ENCODE data around the gene PSMD1.
A peak's percentile ranks its signal among the peaks of the same experiment; 100 is the strongest.
"Not testable (repeated sequence)": the region's sequence is repeated elsewhere in the genome, so short reads cannot be mapped to it uniquely, and the experiment has no call there.

The PSMD1 gene

DNA sequence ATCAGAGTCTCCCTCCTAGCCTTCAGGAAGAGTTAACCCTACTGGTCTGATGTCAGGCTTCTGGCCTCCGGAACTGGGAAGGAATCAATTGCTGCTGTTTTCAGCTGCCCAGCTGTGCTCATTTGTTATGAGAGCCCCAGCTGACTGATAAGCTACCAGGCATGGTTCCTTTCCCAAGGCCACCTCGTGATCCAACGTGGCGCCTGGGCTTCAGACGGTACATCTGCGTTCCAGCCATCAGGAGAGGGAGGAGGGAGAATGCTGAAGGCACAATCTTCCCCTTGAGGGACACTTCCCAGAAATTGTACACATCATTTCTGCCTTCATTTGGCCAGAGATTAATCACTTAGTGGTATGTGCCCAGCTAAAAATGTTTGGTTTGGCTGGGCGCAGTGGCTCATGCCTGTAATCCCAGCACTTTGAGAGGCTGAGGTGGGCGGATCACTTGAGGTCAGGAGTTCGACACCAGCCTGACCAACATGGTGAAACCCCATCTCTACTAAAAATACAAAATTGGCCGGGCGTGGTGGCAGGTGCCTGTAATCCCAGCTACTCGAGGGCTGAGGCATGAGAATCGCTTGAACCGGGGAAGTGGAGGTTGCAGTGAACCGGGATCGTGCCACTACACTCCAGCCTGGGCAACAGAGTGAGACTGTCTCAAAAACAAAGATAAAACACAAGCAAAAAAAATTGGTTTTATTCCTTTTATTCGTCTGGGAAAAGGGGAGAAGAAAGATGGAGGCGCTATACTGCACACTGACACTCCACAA lies 131.3 kb downstream of the PSMD1 start:
- no peak for DNase-seq (ENCODE audit: low read depth)

DNA sequence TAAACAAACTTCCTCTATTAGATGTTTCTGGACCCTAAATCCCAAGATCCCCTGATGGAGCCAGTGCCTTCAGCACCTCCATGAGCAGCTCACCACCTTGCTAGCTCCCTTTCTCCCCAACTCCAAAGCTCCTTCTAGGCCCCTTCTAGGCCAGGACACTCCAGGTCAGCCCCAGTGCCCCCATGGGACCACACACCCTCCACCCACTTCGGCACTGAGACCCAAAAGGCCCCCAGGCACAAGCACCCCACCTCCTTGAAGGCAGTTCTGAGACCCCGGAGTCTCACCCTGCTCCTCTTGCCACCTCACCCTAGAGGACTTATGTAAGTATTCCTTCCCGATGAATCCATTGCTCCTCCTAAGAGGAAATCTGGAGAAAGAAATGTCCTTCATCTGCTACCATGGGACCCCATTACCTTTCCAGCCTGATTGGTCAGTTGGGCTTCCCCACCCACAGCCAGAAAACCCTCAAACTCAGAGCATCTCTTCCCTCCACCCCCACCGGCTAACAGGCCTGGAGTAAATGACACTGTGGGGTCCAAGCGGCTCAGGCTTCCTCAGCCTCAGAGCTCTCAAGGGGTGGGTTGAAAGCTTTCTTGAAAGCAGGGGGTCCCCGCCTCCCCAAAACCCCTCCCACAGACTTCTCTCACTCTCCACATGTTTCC lies 132.0 kb downstream of the PSMD1 start:
- DNase-seq (ENCODE audit: low read depth): no peak

DNA sequence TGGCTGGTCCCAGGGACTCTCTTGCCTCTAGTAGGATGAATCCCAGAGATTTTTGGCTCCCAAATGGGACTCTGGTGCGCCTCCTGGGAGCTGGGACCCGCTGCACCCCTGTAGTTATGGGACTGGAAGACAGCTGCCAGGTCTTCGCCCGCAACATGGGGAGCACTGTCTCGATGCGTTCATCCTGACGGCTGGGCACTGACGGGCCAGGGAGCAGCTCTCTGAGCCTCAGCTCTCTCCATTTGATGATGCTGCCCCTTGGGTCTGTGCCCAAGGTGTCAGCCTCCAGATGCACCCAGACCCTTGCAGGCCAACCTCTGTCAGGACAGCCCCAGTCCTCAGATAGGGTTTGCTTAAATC lies 132.5 kb downstream of the PSMD1 start:
- DNase-seq (ENCODE audit: low read depth): no peak

DNA sequence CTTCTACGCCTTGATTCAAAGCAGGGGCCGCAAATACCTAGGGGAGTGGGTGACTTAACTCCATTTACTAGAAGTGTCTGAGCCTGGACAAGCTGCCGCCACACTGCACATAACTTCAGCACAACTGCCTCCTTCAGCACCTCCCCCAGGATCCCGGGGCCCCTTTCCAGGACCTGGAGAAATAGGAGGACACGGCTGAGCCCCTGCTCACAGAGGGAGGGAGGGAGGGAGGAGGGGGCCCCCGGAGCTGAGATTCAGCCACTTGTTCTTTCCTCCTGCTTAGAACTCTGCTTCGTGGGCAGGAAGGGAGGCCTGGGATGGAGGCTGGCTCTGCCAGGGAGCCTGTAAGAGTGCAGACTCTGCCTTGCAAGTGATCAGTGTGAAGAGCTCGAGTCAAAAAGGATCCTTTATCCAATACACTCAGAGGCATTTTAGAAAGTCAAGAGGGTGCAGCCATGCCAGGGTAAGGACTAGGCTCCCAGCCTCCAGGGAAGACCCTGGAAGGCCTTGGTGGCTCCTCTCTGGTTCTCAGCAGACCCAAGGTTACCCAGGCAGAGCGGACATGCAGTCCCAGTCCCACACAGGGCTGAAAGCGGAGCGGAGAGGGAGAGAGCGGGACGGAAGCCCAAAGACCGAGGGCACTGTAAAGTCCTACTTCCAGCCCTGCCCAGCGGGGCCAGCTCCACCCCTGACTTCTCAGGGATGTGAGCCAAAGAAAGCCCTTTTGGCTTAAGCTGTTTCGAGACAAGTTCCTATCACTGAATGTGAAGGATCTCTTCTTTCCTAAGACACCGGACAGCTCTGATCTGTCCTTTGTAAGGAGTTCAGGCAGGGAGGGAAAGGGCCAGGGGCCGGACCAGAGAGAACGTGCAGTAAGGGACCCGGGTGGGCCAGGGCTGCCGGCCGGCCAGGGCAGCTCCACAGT lies 133.2 kb downstream of the PSMD1 start:
- no peak for DNase-seq (ENCODE audit: low read depth)

DNA sequence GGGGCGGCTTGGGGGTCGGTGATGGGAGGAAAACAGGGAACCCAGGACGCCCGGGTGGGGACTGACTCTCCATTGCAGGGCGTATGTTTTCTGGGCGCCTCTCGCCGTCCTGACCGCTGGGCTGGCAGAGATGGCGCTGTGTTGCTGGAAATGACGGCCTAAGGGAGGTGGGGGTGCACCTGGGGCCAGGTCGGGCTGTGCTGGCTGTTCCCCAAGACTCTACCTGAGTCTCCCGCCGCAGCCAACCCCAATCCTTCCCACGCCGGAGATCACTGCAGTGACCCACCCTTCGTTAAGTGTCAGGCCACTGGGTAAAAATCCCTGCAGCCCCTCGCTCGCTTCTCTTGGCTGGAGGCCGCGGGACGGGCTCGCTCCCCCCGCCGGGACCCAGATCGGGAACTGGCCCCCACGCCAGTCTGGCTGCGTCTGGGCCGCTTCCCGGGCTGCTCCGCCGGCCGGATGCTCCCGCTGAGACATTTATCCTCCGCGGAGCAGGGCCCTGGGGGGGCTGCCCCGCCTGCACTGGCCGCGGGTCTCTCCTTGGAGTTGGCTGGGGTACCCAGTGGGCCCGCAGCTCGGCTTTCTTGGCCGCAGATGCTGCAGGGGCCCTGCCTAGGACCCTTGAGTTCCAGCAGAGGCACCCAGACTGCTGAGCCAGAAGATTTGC lies 134.0 kb downstream of the PSMD1 start:
- DNase-seq (ENCODE audit: low read depth): no peak

DNA sequence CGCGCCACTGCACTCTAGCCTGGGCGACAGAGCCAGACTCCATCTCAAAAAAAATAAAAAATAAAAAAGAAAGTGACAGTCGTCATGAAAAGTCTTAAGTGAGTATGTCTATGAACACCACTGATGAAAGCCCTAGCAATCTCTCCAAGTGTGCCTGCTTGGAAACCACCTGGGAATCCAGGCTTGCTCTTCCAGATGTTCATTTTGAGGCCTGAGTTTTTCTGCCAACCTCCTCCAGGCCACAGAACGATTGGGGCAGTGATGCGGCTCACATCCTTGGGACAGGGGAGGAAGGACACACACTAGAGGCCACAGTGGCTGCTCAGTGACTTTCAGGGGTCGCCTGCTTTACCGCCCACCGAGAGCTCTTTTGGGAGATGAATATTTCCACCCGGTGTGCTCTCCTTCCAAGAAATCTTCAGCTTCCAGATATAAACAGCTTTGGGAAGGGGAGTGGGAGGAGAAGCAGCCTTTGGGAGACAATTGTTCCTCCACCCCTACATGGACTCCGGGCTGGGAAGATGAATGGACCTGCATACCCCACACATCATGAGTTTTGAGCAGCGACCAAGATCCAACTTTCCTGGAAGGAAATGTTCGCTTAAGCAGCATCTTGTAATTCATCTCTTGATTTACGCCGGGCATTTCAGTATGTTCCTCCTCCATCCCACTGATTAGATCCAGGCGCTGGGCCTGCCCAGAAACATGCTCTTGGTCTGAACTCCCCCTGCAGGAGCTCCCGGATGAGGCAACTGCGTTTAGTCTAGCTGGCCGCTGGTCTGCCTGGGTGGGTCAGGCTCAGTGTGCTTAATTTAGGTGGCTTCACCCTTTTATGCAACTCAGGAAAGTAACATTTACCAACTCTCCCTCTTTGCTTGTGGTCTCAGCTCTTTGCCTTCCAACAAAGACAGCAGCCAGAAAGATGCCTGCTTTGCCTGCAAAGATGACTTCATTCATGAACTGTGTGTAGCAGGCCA lies 135.5 kb downstream of the PSMD1 start:
- DNase-seq (ENCODE audit: low read depth): no peak

DNA sequence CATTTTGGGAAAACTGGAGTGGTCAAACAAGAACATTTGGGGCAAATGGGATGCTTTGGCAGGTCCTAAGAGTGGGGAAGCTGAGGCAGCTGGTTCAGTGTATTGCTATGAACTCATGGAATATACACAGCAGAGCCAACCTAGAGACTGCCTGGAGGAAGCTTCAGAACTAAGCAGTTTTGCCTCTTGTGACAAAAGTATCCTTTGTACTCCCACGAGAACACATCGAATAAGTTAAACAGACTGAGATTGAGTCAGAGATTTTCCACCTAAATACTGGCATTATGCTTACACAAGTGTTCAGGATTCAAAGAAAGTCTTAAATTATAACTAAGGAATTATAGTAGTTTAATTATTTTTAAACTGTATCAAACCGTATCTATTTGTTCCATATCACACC lies 136.5 kb downstream of the PSMD1 start:
- DNase-seq (ENCODE audit: low read depth): no peak

DNA sequence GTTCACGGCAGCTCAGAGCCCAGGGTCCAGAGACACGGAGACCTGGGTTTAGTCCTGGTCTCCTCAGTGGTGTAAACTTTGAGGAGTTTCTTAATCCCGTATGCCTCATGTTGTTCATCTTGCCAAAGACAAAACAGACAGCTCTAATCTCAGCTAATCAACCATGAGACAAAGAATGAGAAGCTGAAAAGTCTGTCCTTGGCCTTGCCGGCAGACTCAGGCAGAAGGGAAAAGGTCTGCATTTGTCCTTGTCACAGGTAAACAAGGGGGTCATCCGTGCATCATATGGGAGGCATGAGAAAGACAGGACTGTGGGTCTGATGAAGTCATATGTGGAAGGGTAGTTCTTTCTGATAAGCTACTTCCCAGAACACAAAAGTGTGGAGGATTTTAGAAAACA lies 139.9 kb downstream of the PSMD1 start:
- no peak for DNase-seq (ENCODE audit: low read depth)

DNA sequence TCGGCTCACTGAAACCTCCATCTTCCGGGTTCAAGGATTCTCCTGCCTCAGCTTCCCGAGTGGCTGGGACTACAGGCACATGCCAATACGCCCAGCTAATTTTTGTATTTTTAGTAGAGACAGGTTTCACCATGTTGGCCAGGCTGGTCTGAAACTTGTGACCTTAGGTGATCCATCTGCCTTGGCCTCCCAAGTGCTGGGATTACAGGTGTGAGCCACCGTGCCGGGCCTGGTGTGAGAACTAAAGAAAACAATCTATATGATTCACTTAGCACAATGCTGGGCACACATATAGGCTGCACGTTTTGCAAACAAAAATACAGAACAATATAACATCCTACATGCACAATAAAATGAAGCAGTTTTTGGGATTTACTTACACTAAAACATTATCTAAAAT lies 140.5 kb downstream of the PSMD1 start:
- DNase-seq (ENCODE audit: low read depth): not testable (repeated sequence)

DNA sequence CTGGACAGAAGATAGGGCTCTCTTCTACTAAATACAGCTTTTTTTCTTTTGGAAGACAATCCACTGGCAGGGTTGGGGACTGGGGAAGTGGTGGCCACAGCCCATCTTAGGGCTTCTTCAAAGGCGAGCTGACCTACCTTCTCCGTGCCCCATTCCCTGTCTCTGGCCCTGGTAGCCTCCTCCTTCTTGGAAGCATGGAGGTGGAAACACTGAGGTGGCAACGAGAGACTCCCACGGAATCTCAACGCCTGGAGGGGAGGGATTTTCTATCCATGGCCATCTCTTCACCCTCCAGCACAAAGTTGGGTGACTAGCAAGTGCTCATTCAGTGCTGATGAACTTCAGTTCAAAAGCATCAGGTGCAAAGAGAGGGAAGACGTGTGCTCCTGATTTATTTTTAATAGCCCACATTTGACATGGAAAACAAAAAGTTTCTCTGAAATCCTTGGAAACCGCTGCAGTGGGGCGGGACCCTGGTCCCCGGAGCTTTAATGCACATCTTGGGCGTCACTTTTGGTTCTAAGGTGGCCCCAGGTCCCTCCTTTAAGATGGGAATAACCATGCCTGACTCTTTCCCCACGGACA lies 141.1 kb downstream of the PSMD1 start:
- DNase-seq (ENCODE audit: low read depth): no peak

DNA sequence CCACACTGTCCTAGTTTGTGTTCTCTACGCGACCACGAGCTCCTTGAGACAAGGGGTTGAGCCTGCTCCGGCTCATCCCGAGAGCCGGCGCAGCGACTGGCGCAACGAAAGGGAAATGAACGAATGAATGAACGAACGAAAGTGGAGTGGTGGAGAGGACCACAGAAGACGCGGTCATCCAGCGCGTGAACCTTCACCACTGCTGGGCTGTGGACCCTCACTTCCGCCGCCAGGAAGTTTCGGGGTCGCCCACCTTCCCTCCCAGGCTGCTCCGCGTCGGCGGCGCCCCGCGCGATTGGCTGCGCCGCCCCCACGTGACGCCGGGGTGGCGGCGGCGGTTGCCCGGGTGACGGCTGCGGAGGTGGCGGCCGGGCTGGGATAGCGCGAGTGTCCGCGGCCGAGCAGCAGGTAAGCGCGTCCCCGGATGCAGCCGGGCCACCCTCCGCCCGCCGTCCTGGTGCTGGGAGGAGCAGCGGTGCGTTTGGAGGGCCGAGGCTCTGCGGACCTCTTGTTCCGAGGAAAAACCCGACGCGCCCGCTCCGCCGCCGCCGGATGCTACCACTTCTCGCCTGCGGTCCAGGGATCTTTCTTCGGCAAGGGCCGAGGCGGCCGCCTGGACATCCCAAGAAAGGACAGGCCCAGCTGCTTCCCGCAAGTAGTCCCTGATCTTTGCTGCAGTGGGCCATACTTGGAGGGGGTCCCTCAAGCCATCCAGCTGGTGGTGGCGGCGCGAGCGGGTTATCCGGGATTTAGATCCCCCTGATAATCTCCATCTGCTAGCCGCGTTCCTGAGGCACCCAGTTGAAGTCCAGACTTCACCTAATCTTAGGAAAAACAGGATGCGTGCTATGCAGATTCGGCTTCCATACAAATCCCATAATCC lies 141.9 kb downstream of the PSMD1 start, which contains the start of gene ARMC9:
TSS of gene ARMC9 (plus strand) at position 341 of the 883 bp plus-strand sequence. CDS start 7,608 bp downstream, outside the sequence.
- peak; percentile 69 for DNase-seq (ENCODE audit: low read depth)

DNA sequence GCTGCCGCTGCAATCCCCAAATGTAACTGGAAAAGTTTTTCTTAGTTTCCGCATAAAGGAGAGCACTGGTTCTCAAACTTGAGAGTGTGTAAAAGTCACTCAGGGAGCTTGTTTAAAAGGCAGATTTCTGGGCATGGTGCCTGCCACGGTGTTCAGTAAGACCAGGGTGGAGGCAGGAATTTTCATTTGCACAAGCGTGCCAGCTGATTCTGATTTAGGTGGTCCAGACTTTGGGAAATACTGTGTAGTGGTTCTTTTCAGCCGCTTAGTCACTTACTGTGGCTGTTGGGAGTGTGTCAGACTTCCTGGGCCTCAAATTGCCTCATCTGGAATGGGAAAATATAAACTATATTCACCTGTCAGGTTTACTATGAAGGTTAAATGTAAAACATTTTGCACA lies 142.6 kb downstream of the PSMD1 start:
- no peak for DNase-seq (ENCODE audit: low read depth)

DNA sequence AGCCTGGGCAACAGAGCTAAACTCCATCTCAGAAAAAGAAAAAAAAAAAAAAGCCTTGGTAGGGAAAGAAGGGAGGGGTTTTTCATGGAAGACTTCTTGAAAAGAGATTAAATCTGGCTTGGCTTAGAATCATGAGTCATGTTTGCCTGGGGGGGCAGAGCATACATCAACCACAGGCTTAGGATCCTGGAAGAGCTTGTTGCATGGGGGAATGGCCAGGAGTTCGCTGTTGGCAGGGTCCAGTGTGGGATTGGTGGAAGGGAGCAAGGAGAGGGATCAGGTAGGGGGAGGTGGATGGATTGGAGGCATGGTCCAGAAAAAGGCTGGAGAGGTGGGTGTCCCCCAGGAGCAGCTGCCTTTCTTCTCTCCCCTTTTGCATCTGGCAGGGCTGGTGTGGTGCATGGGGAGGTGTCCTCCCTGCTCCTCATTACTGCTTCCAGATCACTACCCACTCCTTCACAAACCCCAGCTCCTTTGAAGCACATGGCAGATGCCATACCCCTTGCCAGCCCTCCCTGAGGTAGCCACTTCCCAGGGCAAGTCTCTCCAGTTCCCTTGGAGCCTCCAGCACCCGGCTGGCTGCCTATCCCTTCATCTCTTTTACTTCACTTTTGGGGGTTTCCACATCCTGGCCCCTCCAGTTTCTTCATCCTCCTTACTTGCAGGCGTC lies 144.3 kb downstream of the PSMD1 start:
- no peak for DNase-seq (ENCODE audit: low read depth)

DNA sequence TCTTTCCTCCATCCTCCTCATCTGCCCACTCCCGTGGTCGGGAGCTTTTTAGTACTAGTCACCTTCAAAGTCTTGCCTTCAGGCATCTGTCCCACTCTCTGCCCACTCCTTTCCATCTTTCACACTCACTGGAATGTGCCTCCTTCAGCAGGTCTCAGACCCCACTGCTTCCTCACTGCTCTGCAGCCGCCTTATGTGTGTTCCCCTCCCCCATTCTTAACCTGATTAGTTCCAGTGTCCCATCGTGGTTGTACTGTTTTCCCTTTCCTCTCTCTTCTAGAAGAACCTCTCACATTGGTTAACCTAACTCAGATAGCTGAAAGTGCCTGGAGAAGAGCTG lies 144.8 kb downstream of the PSMD1 start:
- DNase-seq (ENCODE audit: low read depth): no peak

DNA sequence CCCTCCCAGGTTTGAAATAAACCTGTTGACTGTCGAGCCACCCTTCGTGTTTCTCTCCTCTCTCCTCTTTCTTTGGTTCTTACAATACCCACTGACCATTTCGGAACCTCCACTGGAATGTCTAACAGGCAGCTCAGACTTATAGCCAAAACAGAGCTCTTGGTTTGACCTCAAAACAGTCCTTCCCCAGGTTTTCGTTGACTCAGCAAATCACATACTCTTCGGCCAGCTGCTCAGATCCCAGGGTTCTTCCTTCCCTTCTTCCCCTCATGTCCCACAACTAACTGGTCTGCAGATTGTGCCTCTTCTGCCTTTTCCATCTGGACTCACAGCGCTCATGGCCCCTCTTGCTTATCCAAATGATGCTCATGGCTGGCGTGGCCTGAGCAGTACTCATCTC lies 146.4 kb downstream of the PSMD1 start:
- DNase-seq (ENCODE audit: low read depth): no peak

DNA sequence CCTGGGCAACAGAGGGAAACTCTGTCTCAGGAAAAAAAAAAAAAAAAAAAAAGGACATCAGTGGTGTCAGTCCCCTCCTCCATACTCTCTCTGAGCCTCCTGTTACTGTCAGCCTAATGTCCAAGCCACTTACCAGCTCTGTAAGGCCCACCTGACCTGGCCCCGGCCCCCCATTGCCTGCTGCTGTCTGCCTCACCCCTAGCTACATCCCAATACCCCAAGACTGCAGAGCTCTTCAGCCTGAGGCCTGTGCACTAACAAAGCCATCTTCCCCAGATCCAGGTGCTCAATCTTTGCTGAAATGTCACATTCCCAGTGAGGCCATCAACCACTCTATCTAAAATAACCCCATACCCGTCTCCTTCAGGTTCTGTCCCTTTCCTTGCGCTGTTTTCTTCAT lies 147.5 kb downstream of the PSMD1 start:
- no peak for DNase-seq (ENCODE audit: low read depth)

DNA sequence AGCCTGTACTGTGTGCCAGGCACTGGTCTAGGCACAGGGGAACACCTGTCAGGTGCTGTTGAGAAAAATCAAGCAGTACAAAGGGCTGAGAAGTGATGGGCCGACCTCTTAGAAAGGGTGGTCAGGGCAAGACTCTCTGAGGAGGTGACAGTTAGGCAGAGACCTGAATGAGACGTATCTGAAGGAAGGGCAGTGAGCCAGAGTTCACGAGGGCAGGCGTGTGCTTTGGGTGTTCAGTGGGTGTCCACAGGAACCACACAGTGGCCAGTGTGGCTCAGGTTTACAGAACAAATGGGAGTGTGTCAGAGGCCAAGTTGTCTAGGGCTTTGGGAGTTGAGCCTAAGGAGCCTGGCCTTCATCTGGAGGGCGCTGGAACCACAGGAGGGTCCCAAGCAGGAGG lies 147.9 kb downstream of the PSMD1 start:
- DNase-seq (ENCODE audit: low read depth): no peak

DNA sequence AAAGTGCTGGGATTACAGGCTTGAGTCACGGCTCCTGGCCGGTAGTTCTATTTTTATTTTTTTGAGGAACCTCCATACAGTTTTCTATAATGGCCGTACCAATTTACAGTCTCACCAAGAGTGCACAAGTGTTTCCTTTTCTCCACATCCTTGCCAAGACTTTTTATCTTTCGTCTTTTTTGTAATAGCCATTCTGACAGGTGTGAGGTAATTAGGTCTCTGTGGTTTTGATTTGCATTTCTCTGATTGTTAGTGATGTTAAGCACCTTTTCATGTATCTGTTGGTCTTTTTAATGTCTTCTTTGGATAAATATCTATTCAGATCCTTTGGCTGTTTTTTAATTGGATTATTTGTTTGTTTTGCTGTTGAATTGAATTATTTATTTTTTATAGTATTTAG lies 151.1 kb downstream of the PSMD1 start:
- no peak for DNase-seq (ENCODE audit: low read depth)

DNA sequence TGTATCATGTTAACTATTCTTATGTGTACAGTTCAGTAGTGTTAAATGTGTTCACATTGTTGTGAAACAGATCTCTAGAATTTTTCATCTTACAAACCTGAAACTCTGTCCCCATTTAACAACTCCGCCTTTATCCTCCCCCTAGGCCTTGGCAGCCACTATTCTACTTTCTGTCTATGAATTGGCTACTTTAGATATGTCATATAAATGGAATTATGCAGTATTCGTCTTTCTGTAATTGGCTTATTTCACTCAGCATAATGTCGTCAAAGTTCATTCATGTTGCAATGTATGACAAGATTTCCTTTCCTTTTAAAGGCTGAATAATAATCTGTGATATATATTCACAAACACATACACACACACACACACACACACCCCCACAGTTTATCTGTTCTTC lies 154.1 kb downstream of the PSMD1 start:
- no peak for DNase-seq (ENCODE audit: low read depth)

Data from stimulated activated CD8-positive, alpha-beta memory T cell treated with anti-CD3 and anti-CD28 coated beads, Interleukin-4, amount 100 ng/mL, for 24 hours (primary cell).